ENCODE data around the gene PTBP3.
A peak's percentile ranks its signal among the peaks of the same experiment; 100 is the strongest.
"Not testable (repeated sequence)": the region's sequence is repeated elsewhere in the genome, so short reads cannot be mapped to it uniquely, and the experiment has no call there.

The PTBP3 gene

GRCh38 chr9:112371060-112371459, 37.6 kb upstream of the PTBP3 start:
- TF ChIP-seq, protein P1, sequence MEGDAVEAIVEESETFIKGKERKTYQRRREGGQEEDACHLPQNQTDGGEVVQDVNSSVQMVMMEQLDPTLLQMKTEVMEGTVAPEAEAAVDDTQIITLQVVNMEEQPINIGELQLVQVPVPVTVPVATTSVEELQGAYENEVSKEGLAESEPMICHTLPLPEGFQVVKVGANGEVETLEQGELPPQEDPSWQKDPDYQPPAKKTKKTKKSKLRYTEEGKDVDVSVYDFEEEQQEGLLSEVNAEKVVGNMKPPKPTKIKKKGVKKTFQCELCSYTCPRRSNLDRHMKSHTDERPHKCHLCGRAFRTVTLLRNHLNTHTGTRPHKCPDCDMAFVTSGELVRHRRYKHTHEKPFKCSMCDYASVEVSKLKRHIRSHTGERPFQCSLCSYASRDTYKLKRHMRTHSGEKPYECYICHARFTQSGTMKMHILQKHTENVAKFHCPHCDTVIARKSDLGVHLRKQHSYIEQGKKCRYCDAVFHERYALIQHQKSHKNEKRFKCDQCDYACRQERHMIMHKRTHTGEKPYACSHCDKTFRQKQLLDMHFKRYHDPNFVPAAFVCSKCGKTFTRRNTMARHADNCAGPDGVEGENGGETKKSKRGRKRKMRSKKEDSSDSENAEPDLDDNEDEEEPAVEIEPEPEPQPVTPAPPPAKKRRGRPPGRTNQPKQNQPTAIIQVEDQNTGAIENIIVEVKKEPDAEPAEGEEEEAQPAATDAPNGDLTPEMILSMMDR (IDR thresholded peaks at IDR 0.05; ENCODE audit: extremely low read depth, insufficient read depth, missing control alignments), result no peak
- in situ Hi-C loops (cut with MboI; ENCODE audit: low pct_unique_long_range_greater_than_20kb, low sequenced_read_pairs, unreplicated experiment), result loop anchor here (25.0 kb wide), 1 partner anchor 609 kb away; no protein-coding TSS in a partner anchor
- DNase-seq (ENCODE audit: low spot score), result no peak

DNA sequence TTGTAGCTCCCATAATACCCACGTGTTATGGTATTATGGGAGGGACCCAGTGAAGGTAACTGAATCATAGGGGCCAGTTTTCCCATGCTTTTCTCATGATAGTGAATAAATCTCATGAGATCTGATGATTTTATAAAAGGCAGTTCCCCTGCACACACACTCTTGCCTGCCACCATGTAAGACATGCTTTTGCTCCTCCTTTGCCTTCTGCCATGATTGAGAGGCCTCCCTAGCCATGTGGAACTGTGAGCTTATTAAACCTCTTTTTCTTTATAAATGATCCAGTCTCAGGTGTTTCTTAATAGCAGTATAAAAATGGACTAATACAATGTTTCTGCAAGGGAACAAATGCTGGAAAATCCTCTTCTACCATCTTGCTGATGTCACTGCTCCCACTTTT, 36.4 kb upstream of the PTBP3 start:
- DNase-seq (ENCODE audit: low spot score), result no peak
- TF ChIP-seq, protein P1 (IDR thresholded peaks at IDR 0.05; ENCODE audit: extremely low read depth, insufficient read depth, missing control alignments), result no peak
- in situ Hi-C loops (cut with MboI; ENCODE audit: low pct_unique_long_range_greater_than_20kb, low sequenced_read_pairs, unreplicated experiment), result loop anchor here (25.0 kb wide), 1 partner anchor 608 kb away; no protein-coding TSS in a partner anchor

DNA sequence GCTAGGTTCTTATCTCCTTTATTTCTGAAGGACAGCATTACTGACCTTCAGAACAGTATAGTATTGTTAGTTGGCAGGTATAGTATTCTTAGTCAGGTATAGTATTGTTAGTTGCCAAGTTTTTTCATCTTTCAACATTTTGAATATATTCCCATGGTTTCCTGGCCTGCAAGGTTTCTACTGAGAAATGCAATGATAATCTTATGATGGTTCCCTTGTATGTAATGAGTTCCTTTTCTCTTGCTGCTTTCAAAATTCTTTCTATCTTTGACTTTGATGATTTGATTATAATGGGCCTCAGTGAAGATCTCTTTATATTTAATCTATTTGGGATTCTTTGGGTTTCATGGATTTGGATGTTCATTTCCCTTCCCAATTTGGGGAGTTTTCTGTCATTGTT, 34.0 kb upstream of the PTBP3 start:
- TF ChIP-seq, protein P1 (IDR thresholded peaks at IDR 0.05; ENCODE audit: extremely low read depth, insufficient read depth, missing control alignments), result no peak
- DNase-seq (ENCODE audit: low spot score), result no peak
- in situ Hi-C loops (cut with MboI; ENCODE audit: low pct_unique_long_range_greater_than_20kb, low sequenced_read_pairs, unreplicated experiment), result loop anchor here (25.0 kb wide), 1 partner anchor 605 kb away; no protein-coding TSS in a partner anchor

DNA sequence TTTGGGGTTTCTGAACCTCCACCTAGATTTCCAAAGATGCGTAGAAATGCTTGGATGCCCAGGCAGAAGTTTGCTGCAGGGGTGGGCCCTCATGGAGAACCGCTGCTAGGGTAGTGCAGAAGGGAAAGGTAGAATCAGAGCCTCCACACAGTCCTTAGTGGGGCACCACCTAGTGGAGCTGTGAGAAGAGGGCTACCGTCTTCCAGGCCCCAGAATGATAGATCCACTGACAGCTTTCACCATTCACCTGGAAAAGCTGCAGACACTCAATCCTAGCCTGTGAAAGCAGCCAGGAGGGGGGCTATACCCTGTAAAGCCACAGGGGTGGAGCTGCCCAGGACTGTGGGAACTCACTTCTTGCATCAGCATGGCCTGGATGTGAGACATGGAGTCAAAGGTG, 33.2 kb upstream of the PTBP3 start:
- TF ChIP-seq, protein P1 (IDR thresholded peaks at IDR 0.05; ENCODE audit: extremely low read depth, insufficient read depth, missing control alignments), result no peak
- in situ Hi-C loops (cut with MboI; ENCODE audit: low pct_unique_long_range_greater_than_20kb, low sequenced_read_pairs, unreplicated experiment), result loop anchor here (25.0 kb wide), 1 partner anchor 604 kb away; no protein-coding TSS in a partner anchor
- DNase-seq (ENCODE audit: low spot score), result no peak

DNA sequence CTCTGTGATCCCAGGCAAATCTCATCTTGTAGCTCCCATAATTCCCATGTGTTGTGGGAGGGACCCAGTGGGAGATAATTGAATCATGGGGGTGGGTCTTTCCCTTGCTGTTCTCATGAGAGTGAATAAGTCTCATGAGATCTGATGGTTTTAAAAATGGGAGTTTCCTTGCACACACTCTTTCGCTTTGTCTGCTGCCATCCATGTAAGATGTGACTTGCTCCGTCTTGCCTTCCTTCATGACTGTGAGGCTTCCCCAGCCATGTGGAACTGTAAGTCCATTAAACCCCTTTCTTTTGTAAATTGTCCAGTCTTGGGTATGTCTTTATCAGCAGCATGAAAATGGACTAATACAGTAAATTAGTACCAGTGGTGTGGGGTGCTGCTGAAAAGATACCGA, 31.8 kb upstream of the PTBP3 start:
- in situ Hi-C loops (cut with MboI; ENCODE audit: low pct_unique_long_range_greater_than_20kb, low sequenced_read_pairs, unreplicated experiment), result loop anchor here (25.0 kb wide), 1 partner anchor 603 kb away; no protein-coding TSS in a partner anchor
- not testable (repeated sequence) for DNase-seq (ENCODE audit: low spot score)

- TF ChIP-seq, protein P1 (IDR thresholded peaks at IDR 0.05; ENCODE audit: extremely low read depth, insufficient read depth, missing control alignments), result no peak
- in situ Hi-C loops (cut with MboI; ENCODE audit: low pct_unique_long_range_greater_than_20kb, low sequenced_read_pairs, unreplicated experiment), result loop anchor here (25.0 kb wide), 1 partner anchor 602 kb away; no protein-coding TSS in a partner anchor
- DNase-seq (ENCODE audit: low spot score), result no peak
Observed at GRCh38 chr9:112364761-112365160, 31.3 kb upstream of the PTBP3 start.

- in situ Hi-C loops (cut with MboI; ENCODE audit: low pct_unique_long_range_greater_than_20kb, low sequenced_read_pairs, unreplicated experiment), result loop anchor here (25.0 kb wide), 1 partner anchor 599 kb away; no protein-coding TSS in a partner anchor
- TF ChIP-seq, protein P1 (IDR thresholded peaks at IDR 0.05; ENCODE audit: extremely low read depth, insufficient read depth, missing control alignments), result peak; percentile 47
Observed at GRCh38 chr9:112361601-112362000, 28.2 kb upstream of the PTBP3 start.

More at GRCh38 chr9:112361601-112362000, 28.2 kb upstream of the PTBP3 start:
- DNase-seq (ENCODE audit: low spot score), result no peak

All from GM13977 (cell line).